HEK293 (cell line): ENCODE measurements around the gene MAML3.

Experiments
- CTCF ChIA-PET: fragments of 350-600 bp; formaldehyde crosslinking; extraction: SDS; loops from one replicate; lab custom pipeline; 2021; ENCODE audit warnings: antibody characterized with exemption; lab: Yijun Ruan, JAX
- POLR2A ChIA-PET: fragments of 300-600 bp; formaldehyde crosslinking; extraction: SDS; loops from one replicate; lab custom pipeline; 2020; ENCODE audit warnings: antibody characterized with exemption, inconsistent platforms; lab: Yijun Ruan, JAX
- H3K27ac ChIP-seq: fragments of 200-500 bp; sonication (Bioruptor generic); 2 replicates; pipeline ENCODE4 v1.5.1; 2014; ENCODE audit warnings: low read depth, low read length, control low read depth, inconsistent platforms; ENCODE audit errors: extremely low read depth
- H3K36me3 ChIP-seq, 2 experiments: fragments of 200-500 bp in 1 of 2; sonication (Bioruptor generic) in 1 of 2; 1 replicate in 1 of 2; 2 replicates in 1 of 2; pipeline ENCODE4 v1.5.1; 2014 to 2017; ENCODE audit warnings: inconsistent platforms in 2 of 2, low read length in 2 of 2; ENCODE audit not compliant: control insufficient read depth in 2 of 2, insufficient read depth in 1 of 2
- H3K4me1 ChIP-seq: fragments of 200-500 bp; sonication (Bioruptor generic); 2 replicates; pipeline ENCODE4 v1.5.1; 2014; ENCODE audit warnings: mild to moderate bottlenecking, low read length, inconsistent platforms; ENCODE audit not compliant: control insufficient read depth, insufficient read depth
- H3K4me3 ChIP-seq: 2 replicates; pipeline ENCODE4 v1.5.1; 2011; ENCODE audit warnings: low read depth, mild to moderate bottlenecking, control low read depth, low read length, moderate library complexity
- H3K9me3 ChIP-seq: fragments of 200-500 bp; sonication (Bioruptor generic); 2 replicates; pipeline ENCODE4 v1.5.1; 2014; ENCODE audit warnings: low read depth, low read length, inconsistent platforms; ENCODE audit not compliant: control insufficient read depth, insufficient read depth
- BCL11B ChIP-seq: fragments of 450-650 bp; formaldehyde crosslinking; IDR thresholded peaks from 2 replicates; pipeline ENCODE4 v1.5.1; 2016; ENCODE audit warnings: low read depth, missing biosample characterization, missing genetic modification characterization
- KLF9 ChIP-seq: fragments of 450-650 bp; formaldehyde crosslinking; IDR thresholded peaks from 2 replicates; pipeline ENCODE4 v1.5.1; 2016; ENCODE audit warnings: missing biosample characterization, missing genetic modification characterization, low read depth
- PBX3 ChIP-seq: sonication (generic); formaldehyde crosslinking; IDR thresholded peaks from 2 replicates; pipeline ENCODE4 v1.8.1; 2022; ENCODE audit warnings: mild to moderate bottlenecking, moderate library complexity, missing genetic modification reagents
- PRDM4 ChIP-seq: fragments of 450-650 bp; formaldehyde crosslinking; IDR thresholded peaks from 2 replicates; pipeline ENCODE4 v1.5.1; 2017; ENCODE audit warnings: missing biosample characterization, missing genetic modification characterization
- REPIN1 ChIP-seq: fragments of 450-650 bp; formaldehyde crosslinking; IDR thresholded peaks from 2 replicates; pipeline ENCODE4 v1.5.1; 2017; ENCODE audit warnings: missing biosample characterization, missing genetic modification characterization, low read depth
- SCRT1 ChIP-seq: fragments of 450-650 bp; formaldehyde crosslinking; IDR thresholded peaks from 2 replicates; pipeline ENCODE4 v1.5.1; 2016; ENCODE audit warnings: missing biosample characterization, missing genetic modification characterization, borderline replicate concordance
- SCRT2 ChIP-seq: fragments of 450-650 bp; formaldehyde crosslinking; IDR thresholded peaks from 2 replicates; pipeline ENCODE4 v1.5.1; 2016; ENCODE audit warnings: missing biosample characterization, missing genetic modification characterization
- SP3 ChIP-seq: fragments of 450-650 bp; formaldehyde crosslinking; IDR thresholded peaks from 2 replicates; pipeline ENCODE4 v1.5.1; 2016; ENCODE audit warnings: missing biosample characterization, missing genetic modification characterization
- ZBTB49 ChIP-seq: fragments of 450-650 bp; formaldehyde crosslinking; IDR thresholded peaks from 2 replicates; pipeline ENCODE4 v1.5.1; 2016; ENCODE audit warnings: missing biosample characterization, missing genetic modification characterization, low read depth
- ZBTB8A ChIP-seq: fragments of 450-650 bp; formaldehyde crosslinking; IDR thresholded peaks from 2 replicates; pipeline ENCODE4 v1.5.1; 2016; ENCODE audit warnings: missing biosample characterization, missing genetic modification characterization
- ZNF132 ChIP-seq: fragments of 450-650 bp; formaldehyde crosslinking; IDR thresholded peaks from 2 replicates; pipeline ENCODE4 v1.5.1; 2017; ENCODE audit warnings: missing biosample characterization, missing genetic modification characterization, borderline replicate concordance
- ZNF16 ChIP-seq: fragments of 450-650 bp; formaldehyde crosslinking; IDR thresholded peaks from 2 replicates; pipeline ENCODE4 v1.5.1; 2016; ENCODE audit warnings: low read depth, missing biosample characterization, missing genetic modification characterization
- ZNF184 ChIP-seq: fragments of 450-650 bp; IDR thresholded peaks from 2 replicates; pipeline ENCODE4 v1.5.1; 2018; ENCODE audit warnings: missing biosample characterization, mild to moderate bottlenecking, missing genetic modification characterization
- ZNF202 ChIP-seq: fragments of 450-650 bp; formaldehyde crosslinking; IDR thresholded peaks from 2 replicates; pipeline ENCODE4 v1.5.1; 2016; ENCODE audit warnings: missing biosample characterization, missing genetic modification characterization, borderline replicate concordance
- ZNF266 ChIP-seq: fragments of 450-650 bp; formaldehyde crosslinking; IDR thresholded peaks from 2 replicates; pipeline ENCODE4 v1.5.1; 2016; ENCODE audit warnings: missing biosample characterization, missing genetic modification characterization, low read depth
- ZNF529 ChIP-seq: fragments of 450-650 bp; formaldehyde crosslinking; IDR thresholded peaks from 2 replicates; pipeline ENCODE4 v1.5.1; 2017; ENCODE audit warnings: missing genetic modification characterization, missing biosample characterization; ENCODE audit not compliant: insufficient replicate concordance
- ZNF555 ChIP-seq: fragments of 450-650 bp; formaldehyde crosslinking; conservative IDR thresholded peaks from 2 replicates; pipeline ENCODE4 v1.5.1; 2017; ENCODE audit warnings: missing biosample characterization, mild to moderate bottlenecking, missing genetic modification characterization, inconsistent platforms
- ZNF843 ChIP-seq: fragments of 450-650 bp; formaldehyde crosslinking; IDR thresholded peaks from 2 replicates; pipeline ENCODE4 v1.5.1; 2016; ENCODE audit warnings: missing biosample characterization, missing genetic modification characterization
- ZSCAN30 ChIP-seq: fragments of 450-650 bp; IDR thresholded peaks from 2 replicates; pipeline ENCODE4 v1.5.1; 2018; ENCODE audit warnings: missing biosample characterization, mild to moderate bottlenecking, missing genetic modification characterization, moderate library complexity
- TF ChIP-seq, protein P1 (sequence below): fragments of 450-650 bp; formaldehyde crosslinking; IDR thresholded peaks from 2 replicates; pipeline ENCODE4 v1.5.1; 2016; ENCODE audit warnings: missing biosample characterization, missing genetic modification characterization
- TF ChIP-seq, protein P2 (sequence below): fragments of 450-650 bp; formaldehyde crosslinking; IDR thresholded peaks from 2 replicates; pipeline ENCODE4 v1.5.1; 2016; ENCODE audit warnings: missing biosample characterization, missing genetic modification characterization

The MAML3 gene

GRCh38 chr4:139857021-139857420 is 297.0 kb downstream of the MAML3 start (continued):
- TF ChIP-seq SCRT1 (tag by site-specific recombination): 0 out of 2 replicates have a peak, but pooled peaks have one; percentile 26

DNA sequence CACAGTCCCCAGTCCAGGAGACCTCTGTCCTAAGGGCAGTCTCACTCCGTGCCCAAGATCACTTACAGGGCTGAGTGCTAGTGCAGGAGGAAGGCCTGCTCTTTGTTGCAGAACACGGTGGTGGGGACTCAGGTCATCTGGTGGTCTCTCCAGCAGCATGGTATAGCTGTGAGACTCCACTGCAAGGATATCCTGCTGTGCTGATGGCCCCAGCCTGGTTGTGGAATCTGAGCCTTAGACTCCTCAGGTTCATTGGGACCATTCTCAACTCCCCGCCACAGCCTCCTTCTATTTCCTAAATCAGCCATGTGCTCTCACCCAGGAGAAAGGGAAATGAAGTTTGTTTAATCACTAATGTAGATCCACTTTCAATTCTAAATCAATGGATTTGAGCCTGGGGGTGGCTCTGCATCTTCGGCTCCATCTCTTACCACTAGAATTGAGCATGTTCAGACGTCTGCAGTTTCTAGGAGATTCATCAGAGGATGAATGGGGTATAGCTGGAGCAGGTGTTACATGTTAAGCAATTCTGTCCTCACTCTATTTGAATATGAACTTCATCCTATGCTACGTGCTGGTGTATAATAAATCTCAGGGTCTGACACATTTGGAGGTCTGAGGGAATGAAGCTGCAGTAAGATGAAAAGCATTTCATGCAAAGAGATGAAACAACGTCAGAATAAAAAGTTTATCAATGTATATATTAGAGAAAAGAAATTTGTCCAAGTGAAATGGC is 299.1 kb downstream of the MAML3 start:
- H3K27ac ChIP-seq: no peak overlapping the region
- TF ChIP-seq ZBTB8A (tag by site-specific recombination): no peak
- TF ChIP-seq, protein P1, sequence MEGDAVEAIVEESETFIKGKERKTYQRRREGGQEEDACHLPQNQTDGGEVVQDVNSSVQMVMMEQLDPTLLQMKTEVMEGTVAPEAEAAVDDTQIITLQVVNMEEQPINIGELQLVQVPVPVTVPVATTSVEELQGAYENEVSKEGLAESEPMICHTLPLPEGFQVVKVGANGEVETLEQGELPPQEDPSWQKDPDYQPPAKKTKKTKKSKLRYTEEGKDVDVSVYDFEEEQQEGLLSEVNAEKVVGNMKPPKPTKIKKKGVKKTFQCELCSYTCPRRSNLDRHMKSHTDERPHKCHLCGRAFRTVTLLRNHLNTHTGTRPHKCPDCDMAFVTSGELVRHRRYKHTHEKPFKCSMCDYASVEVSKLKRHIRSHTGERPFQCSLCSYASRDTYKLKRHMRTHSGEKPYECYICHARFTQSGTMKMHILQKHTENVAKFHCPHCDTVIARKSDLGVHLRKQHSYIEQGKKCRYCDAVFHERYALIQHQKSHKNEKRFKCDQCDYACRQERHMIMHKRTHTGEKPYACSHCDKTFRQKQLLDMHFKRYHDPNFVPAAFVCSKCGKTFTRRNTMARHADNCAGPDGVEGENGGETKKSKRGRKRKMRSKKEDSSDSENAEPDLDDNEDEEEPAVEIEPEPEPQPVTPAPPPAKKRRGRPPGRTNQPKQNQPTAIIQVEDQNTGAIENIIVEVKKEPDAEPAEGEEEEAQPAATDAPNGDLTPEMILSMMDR (tag by site-specific recombination): no peak
- no peak for TF ChIP-seq ZNF132 (tag by site-specific recombination)
- no peak for TF ChIP-seq ZNF184 (tag by site-specific recombination)
- TF ChIP-seq ZNF16 (tag by site-specific recombination): no peak
- no peak for TF ChIP-seq BCL11B (tag by site-specific recombination)
- no peak for TF ChIP-seq PRDM4 (tag by site-specific recombination)
- no peak for TF ChIP-seq SCRT2 (tag by site-specific recombination)
- no peak for TF ChIP-seq ZNF555 (tag by site-specific recombination)
- TF ChIP-seq SP3 (tag by site-specific recombination): no peak
- TF ChIP-seq REPIN1 (tag by site-specific recombination): no peak
- TF ChIP-seq ZNF843: no peak
- TF ChIP-seq ZNF266 (tag by site-specific recombination): no peak
- no peak for TF ChIP-seq ZNF202 (tag by site-specific recombination)
- TF ChIP-seq ZSCAN30 (tag by site-specific recombination): no peak
- TF ChIP-seq, protein P2, sequence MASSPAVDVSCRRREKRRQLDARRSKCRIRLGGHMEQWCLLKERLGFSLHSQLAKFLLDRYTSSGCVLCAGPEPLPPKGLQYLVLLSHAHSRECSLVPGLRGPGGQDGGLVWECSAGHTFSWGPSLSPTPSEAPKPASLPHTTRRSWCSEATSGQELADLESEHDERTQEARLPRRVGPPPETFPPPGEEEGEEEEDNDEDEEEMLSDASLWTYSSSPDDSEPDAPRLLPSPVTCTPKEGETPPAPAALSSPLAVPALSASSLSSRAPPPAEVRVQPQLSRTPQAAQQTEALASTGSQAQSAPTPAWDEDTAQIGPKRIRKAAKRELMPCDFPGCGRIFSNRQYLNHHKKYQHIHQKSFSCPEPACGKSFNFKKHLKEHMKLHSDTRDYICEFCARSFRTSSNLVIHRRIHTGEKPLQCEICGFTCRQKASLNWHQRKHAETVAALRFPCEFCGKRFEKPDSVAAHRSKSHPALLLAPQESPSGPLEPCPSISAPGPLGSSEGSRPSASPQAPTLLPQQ (tag by site-specific recombination): no peak
- TF ChIP-seq ZNF529 (tag by site-specific recombination): no peak
- TF ChIP-seq ZBTB49 (tag by site-specific recombination): no peak
- no peak for TF ChIP-seq PBX3 (CRISPR knock-in tag)
- no peak for TF ChIP-seq KLF9 (tag by site-specific recombination)
- TF ChIP-seq, all 188 proteins: peak for 0
- POLR2A ChIA-PET: no interaction called here
- no peak overlapping the region for H3K4me3 ChIP-seq
- H3K9me3 ChIP-seq: no peaks in the 10 kb centered on the region
- no peaks in the 10 kb centered on the region for H3K36me3 ChIP-seq
- CTCF ChIA-PET: no interaction called here
- H3K4me1 ChIP-seq: peaks cover under 1% of the 10 kb centered on the region; the same call in 1 of the 2 replicates
